Measurements from ENCODE around the gene CD209. TPM values are rescaled to one million over a fixed set of nuclear protein-coding genes. Genes with fewer than 3 reads are reported as not detected.
"Not testable (repeated sequence)": the region's sequence is repeated elsewhere in the genome, so short reads cannot be mapped to it uniquely, and the experiment has no call there.

The CD209 gene
- total RNA-seq, 2 donors from 2014 or later: 18.3 to 39.5 TPM

DNA sequence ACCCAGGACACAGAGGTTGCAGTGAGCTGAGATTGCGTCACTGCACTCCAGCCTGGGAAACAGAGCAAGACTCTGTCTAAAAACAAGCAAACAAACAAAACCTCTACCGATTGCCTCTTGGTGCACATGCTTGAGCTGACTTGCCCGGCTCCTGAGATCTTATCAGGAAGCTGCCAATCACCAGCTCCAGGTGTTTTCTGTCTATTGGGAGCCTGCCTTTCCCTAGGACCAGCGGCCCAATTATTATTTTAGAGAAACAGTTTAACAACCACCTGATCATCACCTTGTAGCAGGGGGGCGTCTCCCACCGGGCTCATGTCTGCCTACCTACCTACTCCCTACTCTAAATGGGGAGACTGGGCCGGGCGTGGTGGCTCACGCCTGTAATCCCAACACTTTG is 26.5 kb upstream of the CD209 start:
- no peak for DNase-seq

GRCh38 chr19:7772752-7773291 is 25.5 kb upstream of the CD209 start:
- DNase-seq: no peak
- intact Hi-C loops (cut with DNase I): no loop called here
- ATAC-seq: peak in 1 of 2 donors; percentile 78

More for the DNA sequence above, 26.5 kb upstream of the CD209 start:
- intact Hi-C loops (cut with DNase I): no loop called here
- no peak for ATAC-seq

DNA sequence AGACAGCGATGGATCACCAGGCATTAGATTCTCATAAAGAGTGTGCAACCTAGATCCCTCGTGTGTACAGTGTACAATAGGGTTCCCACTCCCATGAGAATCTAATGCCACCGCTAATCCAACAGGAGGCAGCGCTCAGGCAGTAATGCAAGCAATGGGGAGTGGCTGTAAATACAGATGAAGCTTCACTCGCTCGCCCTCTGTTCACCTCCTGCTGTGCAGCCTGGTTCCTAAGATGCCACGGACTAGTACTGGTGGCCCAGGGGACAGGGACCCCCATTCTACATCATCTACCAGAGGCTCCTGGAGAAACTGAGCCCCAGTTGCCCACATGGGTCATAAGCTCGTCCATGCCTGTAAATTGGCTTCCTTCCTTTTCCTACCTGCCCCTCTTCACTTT is 23.7 kb upstream of the CD209 start:
- intact Hi-C loops (cut with DNase I): no loop called here
- no peak for ATAC-seq
- DNase-seq: no peak

- ATAC-seq: no peak
- no peak for DNase-seq
- intact Hi-C loops (cut with DNase I): no loop called here
Measured at GRCh38 chr19:7769171-7769570, 21.8 kb upstream of the CD209 start.

DNA sequence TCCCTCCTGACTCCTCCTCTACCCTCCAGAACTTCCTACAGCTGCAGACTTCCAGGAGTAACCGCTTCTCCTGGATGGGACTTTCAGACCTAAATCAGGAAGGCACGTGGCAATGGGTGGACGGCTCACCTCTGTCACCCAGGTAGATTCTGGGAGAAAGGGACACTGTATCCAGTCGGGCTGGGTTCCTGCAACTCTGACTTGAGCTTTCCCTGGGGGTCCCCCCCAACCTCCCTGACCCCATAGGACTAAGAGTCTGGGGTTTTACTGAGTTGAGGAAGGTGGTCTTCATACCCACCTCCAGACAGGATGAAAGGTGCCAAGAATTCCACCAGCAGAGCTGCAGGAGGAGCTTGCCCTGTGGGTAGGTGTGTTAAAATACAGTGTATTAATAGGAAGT is 20.2 kb upstream of the CD209 start:
- intact Hi-C loops (cut with DNase I): no loop called here
- DNase-seq (no peak), ATAC-seq (no peak)

GRCh38 chr19:7766535-7766934 is 19.2 kb upstream of the CD209 start:
- no peak for ATAC-seq
- DNase-seq: no peak
- intact Hi-C loops (cut with DNase I): no loop called here

DNA sequence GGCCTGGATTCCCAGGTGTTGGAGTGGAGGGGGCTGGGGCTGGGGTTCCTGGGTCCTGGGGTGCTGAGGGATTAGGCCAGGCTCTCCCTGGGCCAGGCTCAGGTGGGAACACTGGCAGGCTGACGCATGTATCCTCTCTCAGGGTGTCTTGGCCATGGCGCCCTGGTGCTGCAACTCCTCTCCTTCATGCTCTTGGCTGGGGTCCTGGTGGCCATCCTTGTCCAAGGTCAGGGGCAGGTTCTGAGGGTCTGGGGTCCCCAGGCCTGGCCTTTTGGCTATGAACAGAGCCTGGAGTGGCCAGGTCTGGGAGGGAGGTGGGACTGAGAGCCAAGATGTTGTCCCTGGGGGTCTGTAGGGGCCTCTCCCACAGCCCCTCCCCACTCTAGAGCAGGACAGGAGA is 17.7 kb upstream of the CD209 start:
- intact Hi-C loops (cut with DNase I); ATAC-seq; DNase-seq: not testable (repeated sequence)

GRCh38 chr19:7764157-7764556 is 16.8 kb upstream of the CD209 start:
- intact Hi-C loops (cut with DNase I); ATAC-seq; DNase-seq: not testable (repeated sequence)

- intact Hi-C loops (cut with DNase I): no loop called here
- ATAC-seq: no peak
- DNase-seq: no peak
Measured at GRCh38 chr19:7763696-7764095, 16.4 kb upstream of the CD209 start.

- ATAC-seq (no peak), DNase-seq (no peak)
- intact Hi-C loops (cut with DNase I): no loop called here
Measured at GRCh38 chr19:7762719-7763293, 15.5 kb upstream of the CD209 start, which contains the start of gene CLEC4M. CLEC4M (plus strand) TSS chr19:7763243; CDS start chr19:7763267, 24 bp downstream.

GRCh38 chr19:7759156-7759555 is 11.8 kb upstream of the CD209 start:
- intact Hi-C loops (cut with DNase I): no loop called here
- ATAC-seq: no peak
- no peak for DNase-seq

GRCh38 chr19:7757358-7757757 is 10.0 kb upstream of the CD209 start:
- no peak for DNase-seq
- ATAC-seq: no peak
- intact Hi-C loops (cut with DNase I): no loop called here

- DNase-seq (no peak), ATAC-seq (no peak)
- intact Hi-C loops (cut with DNase I): no loop called here
Measured at GRCh38 chr19:7756258-7756657, 8.9 kb upstream of the CD209 start.

GRCh38 chr19:7751157-7751783 is 3.9 kb upstream of the CD209 start:
- intact Hi-C loops (cut with DNase I): no loop called here
- ATAC-seq: no peak

DNA sequence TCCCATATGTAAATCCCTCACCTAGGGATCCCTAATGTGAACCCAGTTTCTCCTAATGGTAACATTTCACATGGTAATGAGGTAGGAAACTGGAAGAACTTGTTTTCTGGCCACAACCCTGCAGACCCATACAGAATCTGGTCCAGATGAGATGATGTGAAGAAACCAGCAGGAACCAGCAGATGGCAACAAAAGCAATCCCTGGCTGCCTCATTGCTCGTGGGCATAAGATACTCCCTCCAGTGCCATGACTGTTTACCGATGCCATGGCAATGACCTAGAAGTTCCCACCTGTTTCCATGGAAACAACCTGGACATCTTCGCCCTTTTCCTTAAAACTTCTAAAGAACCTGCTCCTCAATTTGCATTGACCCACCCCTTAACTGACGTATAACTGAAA is 1.4 kb upstream of the CD209 start:
- peak in 1 of 2 donors; percentile 33 for ATAC-seq
- intact Hi-C loops (cut with DNase I): no loop called here
- DNase-seq: no peak

More at GRCh38 chr19:7751157-7751783, 3.9 kb upstream of the CD209 start:
- no peak for DNase-seq

GRCh38 chr19:7748171-7748570 is 837 bp upstream of the CD209 start:
- DNase-seq: no peak
- intact Hi-C loops (cut with DNase I): no loop called here
- no peak for ATAC-seq

DNA sequence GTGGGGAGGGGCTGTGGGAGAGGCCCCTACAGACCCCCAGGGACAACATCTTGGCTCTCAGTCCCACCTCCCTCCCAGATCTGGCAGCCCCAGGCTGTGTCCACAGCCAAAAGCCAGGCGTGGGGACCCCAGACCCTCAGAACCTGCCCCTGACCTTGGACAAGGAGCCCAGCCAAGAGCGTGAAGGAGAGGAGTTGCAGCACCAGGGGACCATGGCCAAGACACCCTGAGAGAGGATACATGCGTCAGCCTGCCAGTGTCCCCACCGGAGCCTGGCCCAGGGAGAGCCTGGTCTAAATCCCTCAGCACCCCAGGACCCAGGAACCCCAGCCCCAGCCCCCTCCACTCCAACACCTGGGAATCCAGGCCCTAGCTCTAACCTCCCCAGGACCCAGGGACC is 1.0 kb downstream of the CD209 start:
- intact Hi-C loops (cut with DNase I); ATAC-seq: not testable (repeated sequence)

DNA sequence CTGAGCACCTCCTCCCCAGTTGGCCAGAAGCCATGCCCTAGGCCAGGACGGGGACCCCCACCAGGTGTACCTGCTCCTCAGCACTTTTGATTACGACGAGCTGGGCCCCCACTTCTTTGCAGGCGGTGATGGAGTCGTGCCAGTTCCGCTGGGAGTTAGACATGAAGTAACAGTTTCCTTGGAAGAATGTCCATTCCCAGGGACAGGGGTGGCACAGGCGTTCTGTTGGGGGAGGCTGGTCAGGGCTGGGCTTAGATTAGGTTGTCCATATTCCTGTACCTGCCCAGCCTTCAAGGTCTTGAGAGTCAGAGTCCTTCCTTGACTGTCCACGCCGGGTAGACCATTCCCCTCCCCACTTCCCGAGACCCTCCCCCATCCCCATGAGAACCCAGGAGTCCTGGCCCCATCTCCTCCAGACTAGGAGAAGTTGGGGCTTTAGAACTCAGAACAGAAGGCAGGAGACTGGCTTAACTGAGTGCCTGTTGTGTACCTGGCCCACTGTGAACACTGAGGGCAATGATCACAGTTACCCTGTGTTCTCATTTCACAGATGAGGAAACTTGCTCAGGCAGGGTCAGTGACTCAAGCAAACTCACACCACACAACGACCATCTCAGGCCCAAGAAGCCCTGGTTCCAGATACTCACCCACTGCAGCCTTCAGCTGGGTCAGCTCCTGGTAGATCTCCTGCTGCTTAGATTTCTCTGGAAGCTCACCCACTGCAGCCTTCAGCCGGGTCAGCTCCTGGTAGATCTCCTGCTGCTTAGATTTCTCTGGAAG is 2.3 kb downstream of the CD209 start:
- intact Hi-C loops (cut with DNase I): no loop called here
- ATAC-seq: no peak

More for the DNA sequence above, 1.0 kb downstream of the CD209 start:
- not testable (repeated sequence) for DNase-seq

DNA sequence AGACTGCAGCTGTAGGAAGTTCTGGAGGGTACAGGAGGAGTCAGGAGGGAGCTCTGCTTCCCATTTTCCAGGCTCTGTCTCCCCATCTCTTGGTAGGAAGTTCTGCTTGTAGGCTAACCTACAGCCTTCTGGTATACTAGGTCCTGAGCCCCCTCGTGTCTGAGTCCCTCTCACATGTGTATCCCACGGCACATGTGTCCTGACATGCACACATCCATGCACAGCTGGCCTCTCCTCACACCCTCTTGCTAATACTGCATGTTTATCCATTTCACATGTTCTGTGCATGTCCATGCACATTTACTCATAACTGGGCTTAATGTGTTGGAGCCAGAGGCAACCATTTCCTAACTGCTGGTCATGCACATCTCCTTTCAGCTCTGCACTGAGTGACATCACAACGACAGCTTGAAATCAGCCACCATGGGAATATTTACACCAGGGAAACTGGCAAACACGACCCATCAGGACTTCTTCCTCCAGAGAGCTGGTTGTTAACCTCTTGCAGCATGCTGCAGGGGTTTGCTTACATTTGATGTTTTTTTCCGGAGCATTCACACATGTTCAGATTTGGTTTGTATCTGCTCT is 3.0 kb downstream of the CD209 start:
- ATAC-seq (no peak), DNase-seq (no peak)
- intact Hi-C loops (cut with DNase I): no loop called here

More for the DNA sequence above, 2.3 kb downstream of the CD209 start:
- no peak for DNase-seq

DNA sequence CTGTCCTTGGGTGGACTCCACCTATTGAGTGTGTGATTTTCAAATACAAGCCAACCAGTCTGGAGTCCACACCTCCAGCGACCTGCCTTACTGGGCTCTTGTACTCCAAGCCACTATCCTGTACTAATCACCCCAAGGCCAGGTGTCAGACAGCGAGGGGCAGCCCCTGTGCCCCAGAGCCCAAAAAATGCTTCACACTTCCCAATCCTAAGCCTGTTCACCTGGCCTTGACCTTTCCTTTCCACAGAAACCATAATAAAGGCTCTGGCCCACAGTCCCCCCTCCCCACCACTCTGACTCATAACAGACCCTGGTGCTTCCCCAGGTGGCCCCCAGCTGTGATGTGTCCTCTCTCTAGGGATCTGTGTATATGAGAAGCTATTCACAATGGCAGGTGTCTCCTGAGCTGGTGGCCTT is 3.9 kb downstream of the CD209 start:
- intact Hi-C loops (cut with DNase I): no loop called here
- ATAC-seq (no peak), DNase-seq (no peak)
